WTC11 (cell line): ENCODE data around the gene FRK. TPM values are rescaled to one million over a fixed set of nuclear protein-coding genes. Genes with fewer than 3 reads are reported as not detected.

Experiments
- ATAC-seq: fragments of 200-7000 bp; cut with Tn5 transposase; 2 replicates; pipeline ENCODE4 v1.10.0; 2021; ENCODE audit warnings: mild to moderate bottlenecking, moderate library complexity
- CTCF ChIA-PET: fragments of 300-600 bp; sonication (Branson Sonifier 250); formaldehyde crosslinking; loops from one replicate; lab custom pipeline; 2021; ENCODE audit warnings: antibody characterized with exemption; lab: Charles Lee
- POLR2A ChIA-PET: fragments of 350-600 bp; sonication (Branson Sonifier 250); formaldehyde crosslinking; loops from one replicate; lab custom pipeline; 2021; ENCODE audit warnings: antibody characterized with exemption; lab: Charles Lee
- DNase-seq: peaks from one replicate; pipeline ENCODE4 v3.0.0; 2021; ENCODE audit warnings: low spot score
- H3K27ac Mint-ChIP-seq: 2 replicates; pipeline ENCODE4 v1.8.0; 2021; ENCODE audit warnings: mixed read lengths
- H3K27me3 Mint-ChIP-seq: 2 replicates; pipeline ENCODE4 v1.8.0; 2021; ENCODE audit warnings: low read depth, mild to moderate bottlenecking, moderate library complexity, mixed read lengths
- H3K36me3 Mint-ChIP-seq: 2 replicates; pipeline ENCODE4 v1.8.0; 2021; ENCODE audit warnings: mixed read lengths
- H3K4me1 Mint-ChIP-seq: 2 replicates; pipeline ENCODE4 v1.8.0; 2022; ENCODE audit warnings: mixed read lengths
- H3K4me3 Mint-ChIP-seq: 2 replicates; pipeline ENCODE4 v1.8.0; 2021; ENCODE audit warnings: mild to moderate bottlenecking, moderate library complexity, mixed read lengths
- H3K9me3 Mint-ChIP-seq: 2 replicates; pipeline ENCODE4 v1.8.0; 2021; ENCODE audit warnings: mixed read lengths
- ARID4B ChIP-seq: sonication (generic); formaldehyde crosslinking; IDR thresholded peaks from 2 replicates; pipeline ENCODE4 v1.8.0; 2023; ENCODE audit warnings: missing genetic modification reagents, mild to moderate bottlenecking, borderline replicate concordance
- ATF1 ChIP-seq: sonication (generic); formaldehyde crosslinking; IDR thresholded peaks from 2 replicates; pipeline ENCODE4 v1.8.1; 2023; ENCODE audit warnings: mild to moderate bottlenecking, moderate library complexity, missing genetic modification reagents
- ATF2 ChIP-seq: sonication (generic); formaldehyde crosslinking; IDR thresholded peaks from 2 replicates; pipeline ENCODE4 v1.8.1; 2022; ENCODE audit warnings: low read depth, missing genetic modification reagents, borderline replicate concordance
- ATF6 ChIP-seq: sonication (generic); formaldehyde crosslinking; IDR thresholded peaks from 2 replicates; pipeline ENCODE4 v1.8.1; 2023; ENCODE audit warnings: mild to moderate bottlenecking, missing genetic modification reagents
- E2F5 ChIP-seq: sonication (generic); formaldehyde crosslinking; IDR thresholded peaks from 2 replicates; pipeline ENCODE4 v1.8.1; 2022; ENCODE audit warnings: mild to moderate bottlenecking, moderate library complexity, missing genetic modification reagents
- ETV6 ChIP-seq: sonication (generic); formaldehyde crosslinking; IDR thresholded peaks from 2 replicates; pipeline ENCODE4 v1.8.1; 2022; ENCODE audit warnings: mild to moderate bottlenecking, missing genetic modification reagents
- FOXP4 ChIP-seq: sonication (generic); formaldehyde crosslinking; IDR thresholded peaks from 2 replicates; pipeline ENCODE4 v1.8.0; 2022; ENCODE audit warnings: mild to moderate bottlenecking, missing genetic modification reagents
- HMGA2 ChIP-seq: fragments of 250-450 bp; sonication (Bioruptor Pico); IDR thresholded peaks from 2 replicates; pipeline ENCODE4 v1.4.0; 2021; ENCODE audit warnings: mild to moderate bottlenecking, moderate library complexity
- JAZF1 ChIP-seq: fragments of 250-450 bp; sonication (Bioruptor Pico); IDR thresholded peaks from 2 replicates; pipeline ENCODE4 v1.9.0; 2021; ENCODE audit warnings: moderate library complexity, mild to moderate bottlenecking, inconsistent platforms
- KAT7 ChIP-seq: sonication (generic); formaldehyde crosslinking; IDR thresholded peaks from 2 replicates; pipeline ENCODE4 v1.8.1; 2023; ENCODE audit warnings: missing genetic modification reagents, mild to moderate bottlenecking, borderline replicate concordance
- NFYB ChIP-seq: sonication (generic); formaldehyde crosslinking; conservative IDR thresholded peaks from 2 replicates; pipeline ENCODE4 v1.8.0; 2022; ENCODE audit warnings: low read depth, missing genetic modification reagents
- NR1H2 ChIP-seq: sonication (generic); formaldehyde crosslinking; IDR thresholded peaks from 2 replicates; pipeline ENCODE4 v1.9.0; 2021; ENCODE audit warnings: mild to moderate bottlenecking, moderate library complexity, missing genetic modification reagents
- SMAD4 ChIP-seq: sonication (generic); formaldehyde crosslinking; IDR thresholded peaks from 2 replicates; pipeline ENCODE4 v1.8.0; 2022; ENCODE audit warnings: mild to moderate bottlenecking, missing genetic modification reagents
- SP1 ChIP-seq: sonication (generic); formaldehyde crosslinking; conservative IDR thresholded peaks from 2 replicates; pipeline ENCODE4 v1.8.1; 2022; ENCODE audit warnings: missing genetic modification reagents
- USF1 ChIP-seq: sonication (generic); formaldehyde crosslinking; IDR thresholded peaks from 2 replicates; pipeline ENCODE4 v1.8.0; 2022; ENCODE audit warnings: mild to moderate bottlenecking, missing genetic modification reagents
- ZNF121 ChIP-seq: sonication (generic); formaldehyde crosslinking; IDR thresholded peaks from 2 replicates; pipeline ENCODE4 v1.8.0; 2023; ENCODE audit warnings: missing genetic modification reagents
- ZNF138 ChIP-seq: sonication (generic); formaldehyde crosslinking; conservative IDR thresholded peaks from 2 replicates; pipeline ENCODE4 v1.8.1; 2022; ENCODE audit warnings: mild to moderate bottlenecking, moderate library complexity, missing genetic modification reagents
- ZNF396 ChIP-seq: fragments of 250-450 bp; sonication (Bioruptor Pico); IDR thresholded peaks from 2 replicates; pipeline ENCODE4 v1.8.0; 2021; ENCODE audit warnings: mild to moderate bottlenecking, moderate library complexity, borderline replicate concordance
- ZNF416 ChIP-seq: fragments of 250-450 bp; sonication (Bioruptor Pico); IDR thresholded peaks from 2 replicates; pipeline ENCODE4 v1.9.0; 2021; ENCODE audit warnings: mild to moderate bottlenecking, inconsistent platforms
- total RNA-seq: library from RNA; stranded (reverse); gene quantifications from 3 replicates; pipeline ENCODE4 v1.2.3, GENCODE V29; 2021

Gene FRK
- total RNA-seq, 1 experiment from 2014 or later, result 0.13 TPM

- no peak for TF ChIP-seq ZNF416 (CRISPR knock-in tag)
- no peak for TF ChIP-seq ZNF138 (CRISPR knock-in tag)
- TF ChIP-seq NFYB (CRISPR knock-in tag), result no peak
- no peak for TF ChIP-seq E2F5
- TF ChIP-seq, all 79 proteins: peak for 0
These were observed 112.6 kb downstream of the FRK start (continued) for GRCh38 chr6:115947966-115948541.

GRCh38 chr6:115945812-115946211 lies 114.9 kb downstream of the FRK start:
- no peak for ATAC-seq

GRCh38 chr6:115945306-115945705 lies 115.4 kb downstream of the FRK start:
- no peak for ATAC-seq
- no peak for TF ChIP-seq ETV6 (CRISPR knock-in tag)
- no peak for TF ChIP-seq SMAD4
- TF ChIP-seq ZNF396 (CRISPR knock-in tag), result no peak
- no peak for TF ChIP-seq USF1 (CRISPR knock-in tag)
- no peak for TF ChIP-seq JAZF1
- no peak for TF ChIP-seq NR1H2 (CRISPR knock-in tag)
- TF ChIP-seq HMGA2 (CRISPR knock-in tag), result no peak
- TF ChIP-seq KAT7 (CRISPR knock-in tag), result no peak
- TF ChIP-seq SP1 (CRISPR knock-in tag), result no peak
- no peak for TF ChIP-seq ATF2
- no peak for TF ChIP-seq ARID4B (CRISPR knock-in tag)

More at GRCh38 chr6:115945812-115946211, 114.9 kb downstream of the FRK start:
- H3K9me3 Mint-ChIP-seq, result peaks cover 18% of the 10 kb centered on the region
- TF ChIP-seq FOXP4 (CRISPR knock-in tag) (no peak), ATF1 (CRISPR knock-in tag) (no peak), ZNF121 (CRISPR knock-in tag) (no peak), ZNF396 (CRISPR knock-in tag) (no peak), ATF6 (no peak)
- TF ChIP-seq, all 79 proteins: peak for 0
- no peak overlapping the region for H3K4me3 Mint-ChIP-seq
- peaks cover 3% of the 10 kb centered on the region; the same call in 1 of the 2 replicates for H3K27me3 Mint-ChIP-seq
- H3K36me3 Mint-ChIP-seq, result peaks cover 4% of the 10 kb centered on the region; the same call in 1 of the 2 replicates
- H3K27ac Mint-ChIP-seq, result no peak overlapping the region
- CTCF ChIA-PET, result no interaction called here
- H3K4me1 Mint-ChIP-seq, result no peaks in the 10 kb centered on the region
- POLR2A ChIA-PET, result no interaction called here
- DNase-seq, result no peak

More at GRCh38 chr6:115945306-115945705, 115.4 kb downstream of the FRK start:
- H3K4me3 Mint-ChIP-seq, result no peak overlapping the region
- H3K27ac Mint-ChIP-seq, result no peak overlapping the region
- H3K9me3 Mint-ChIP-seq, result peaks cover 22% of the 10 kb centered on the region
- DNase-seq, result no peak
- ChIA-PET CTCF (no interaction called here), POLR2A (no interaction called here)
- H3K36me3 Mint-ChIP-seq, result peaks cover 4% of the 10 kb centered on the region; the same call in 1 of the 2 replicates
- H3K27me3 Mint-ChIP-seq, result peaks cover 4% of the 10 kb centered on the region; the same call in 1 of the 2 replicates
- H3K4me1 Mint-ChIP-seq, result no peaks in the 10 kb centered on the region
